GM21825 (cell line): Measurements from ENCODE around the gene MGMT.

Experiments
- ATAC-seq: cut with Tn5 transposase; IDR thresholded peaks from one replicate; pipeline ENCODE4 v1.9.1; 2021; ENCODE audit warnings: mild to moderate bottlenecking, moderate library complexity; ENCODE audit not compliant: unreplicated experiment

MGMT gene

GRCh38 chr10:129725482-129725881, 258.4 kb downstream of the MGMT start:
- no peak for ATAC-seq

DNA sequence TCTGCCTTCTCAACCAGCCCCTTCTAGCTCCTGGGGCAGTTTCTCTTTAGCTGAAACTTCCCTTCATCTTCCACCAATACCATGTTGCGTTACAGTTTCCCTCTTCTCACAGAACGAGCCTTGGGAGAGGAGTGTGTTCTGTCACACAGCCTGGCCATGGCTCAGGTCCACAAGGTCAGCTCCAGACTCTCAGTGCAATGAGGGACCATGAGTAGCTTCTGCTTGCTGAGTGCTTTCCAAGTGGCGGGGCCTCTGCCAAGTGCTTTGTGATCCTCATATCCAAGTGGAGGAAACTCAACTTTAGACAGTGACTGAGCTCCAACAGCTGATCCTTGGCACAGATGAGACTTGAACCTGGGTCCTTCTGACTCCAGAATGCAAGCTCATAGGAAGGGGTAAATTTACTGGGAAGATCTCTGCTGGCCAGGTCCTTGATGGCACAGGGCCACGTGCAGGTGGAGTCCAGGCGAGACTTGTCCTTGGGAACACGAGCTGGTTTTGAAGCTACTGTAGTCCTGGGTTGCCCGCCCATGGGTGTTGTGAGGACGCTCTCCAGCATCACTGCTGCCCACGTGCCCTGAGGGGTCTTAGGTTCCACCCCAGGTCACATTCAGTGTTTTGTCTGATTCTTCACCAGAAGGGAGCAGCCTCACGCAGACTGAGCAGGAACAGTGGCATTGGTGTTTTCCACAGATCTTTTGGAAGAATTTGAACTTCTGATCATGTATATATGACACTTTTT, 259.0 kb downstream of the MGMT start:
- no peak for ATAC-seq

- no peak for ATAC-seq
These were observed 260.0 kb downstream of the MGMT start for GRCh38 chr10:129727071-129727470.

DNA sequence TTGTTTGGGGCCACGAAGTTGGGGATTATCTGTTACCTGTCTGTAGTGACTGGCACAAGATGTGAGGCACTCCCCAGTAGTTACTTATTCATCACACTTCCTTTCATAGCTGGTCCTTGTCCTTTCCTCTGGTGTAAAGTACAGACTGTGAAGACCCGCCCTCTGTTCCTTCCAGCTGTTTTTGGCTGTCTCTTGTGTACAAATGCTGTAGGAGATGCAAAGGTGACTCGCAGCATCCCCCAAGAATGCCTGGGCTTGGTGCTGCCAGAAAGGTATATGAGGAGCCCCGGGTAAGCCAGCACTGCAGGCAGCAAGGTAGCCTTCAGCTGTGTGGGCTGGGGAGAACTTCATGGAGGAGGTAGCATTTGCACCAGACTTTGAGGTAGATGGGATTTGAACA, 260.5 kb downstream of the MGMT start:
- no peak for ATAC-seq

- ATAC-seq: no peak
These were observed 261.3 kb downstream of the MGMT start for GRCh38 chr10:129728246-129728820.

GRCh38 chr10:129728905-129729795, 262.1 kb downstream of the MGMT start:
- no peak for ATAC-seq

GRCh38 chr10:129730272-129730992, 263.4 kb downstream of the MGMT start:
- ATAC-seq: no peak

GRCh38 chr10:129730993-129731325, 263.9 kb downstream of the MGMT start:
- ATAC-seq: no peak

DNA sequence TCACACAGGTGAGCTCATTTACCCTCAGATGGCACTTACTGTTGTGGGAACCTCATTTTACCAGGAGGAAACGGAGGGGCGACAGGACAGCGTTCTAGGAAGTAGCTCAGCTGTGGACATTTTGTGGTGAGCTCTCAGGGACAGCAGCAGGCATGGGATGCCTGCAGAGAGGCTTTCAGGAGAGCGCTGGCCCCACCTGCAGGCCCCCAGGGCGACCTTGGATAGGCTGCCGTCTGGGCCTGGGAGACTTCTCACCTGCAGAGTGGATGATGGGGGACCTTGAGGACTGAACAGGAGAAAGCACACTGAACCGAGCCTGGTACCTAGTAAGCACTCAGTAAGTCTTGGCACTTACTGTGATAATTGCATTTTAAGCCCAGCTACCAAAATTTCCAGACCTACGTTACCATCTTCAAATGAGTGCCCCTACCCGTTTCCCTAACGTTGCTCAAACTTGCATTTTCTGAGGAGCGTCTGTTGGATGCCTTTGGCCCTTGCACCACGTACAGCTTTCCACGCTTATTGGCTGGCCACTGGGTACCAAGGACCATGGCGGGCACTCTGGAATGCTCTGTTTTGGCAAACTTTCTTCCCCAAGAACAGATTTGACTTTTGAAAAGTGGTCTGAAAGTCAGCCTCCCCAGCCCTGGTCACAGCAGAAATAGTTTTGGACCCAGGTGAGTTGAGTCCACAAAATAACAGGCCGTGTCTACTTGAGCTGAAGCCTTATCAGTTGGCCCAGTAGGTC, 273.7 kb downstream of the MGMT start:
- ATAC-seq: no peak

DNA sequence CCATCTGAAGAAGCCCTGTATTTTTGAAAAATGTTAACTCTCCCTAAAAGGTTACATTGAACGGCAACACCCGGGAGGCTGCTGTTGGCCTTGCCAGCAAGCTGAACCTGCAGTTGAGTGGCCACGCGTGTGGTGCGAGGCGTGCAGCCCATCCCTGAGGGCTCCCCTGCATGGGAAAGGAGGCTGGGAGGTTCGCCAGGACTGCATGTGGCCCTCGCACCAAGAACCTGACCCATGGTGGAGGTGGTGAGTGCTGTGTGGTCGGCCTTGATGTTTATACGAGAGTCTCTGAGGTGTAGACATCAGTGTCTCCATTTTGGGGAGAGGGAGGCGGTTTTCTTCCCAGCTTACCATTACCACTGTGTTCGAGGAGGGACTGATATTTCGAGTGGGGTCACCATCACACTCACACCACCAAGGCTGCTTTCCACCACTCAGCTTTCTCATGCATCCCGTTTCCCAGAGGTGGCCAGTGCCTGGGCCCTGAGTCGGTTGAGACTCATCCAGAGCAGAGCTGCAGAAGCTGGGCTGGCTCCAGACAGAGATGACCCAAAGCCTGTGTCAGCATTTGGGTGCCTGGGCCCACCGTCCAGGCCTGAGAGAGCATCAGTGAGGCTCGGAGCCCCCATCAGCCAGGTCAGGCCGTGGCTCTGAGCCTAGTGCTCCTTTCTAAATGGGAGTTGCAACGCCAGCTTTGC, 274.4 kb downstream of the MGMT start:
- ATAC-seq: no peak

- no peak for ATAC-seq
These were observed 275.1 kb downstream of the MGMT start for GRCh38 chr10:129741978-129742741.

DNA sequence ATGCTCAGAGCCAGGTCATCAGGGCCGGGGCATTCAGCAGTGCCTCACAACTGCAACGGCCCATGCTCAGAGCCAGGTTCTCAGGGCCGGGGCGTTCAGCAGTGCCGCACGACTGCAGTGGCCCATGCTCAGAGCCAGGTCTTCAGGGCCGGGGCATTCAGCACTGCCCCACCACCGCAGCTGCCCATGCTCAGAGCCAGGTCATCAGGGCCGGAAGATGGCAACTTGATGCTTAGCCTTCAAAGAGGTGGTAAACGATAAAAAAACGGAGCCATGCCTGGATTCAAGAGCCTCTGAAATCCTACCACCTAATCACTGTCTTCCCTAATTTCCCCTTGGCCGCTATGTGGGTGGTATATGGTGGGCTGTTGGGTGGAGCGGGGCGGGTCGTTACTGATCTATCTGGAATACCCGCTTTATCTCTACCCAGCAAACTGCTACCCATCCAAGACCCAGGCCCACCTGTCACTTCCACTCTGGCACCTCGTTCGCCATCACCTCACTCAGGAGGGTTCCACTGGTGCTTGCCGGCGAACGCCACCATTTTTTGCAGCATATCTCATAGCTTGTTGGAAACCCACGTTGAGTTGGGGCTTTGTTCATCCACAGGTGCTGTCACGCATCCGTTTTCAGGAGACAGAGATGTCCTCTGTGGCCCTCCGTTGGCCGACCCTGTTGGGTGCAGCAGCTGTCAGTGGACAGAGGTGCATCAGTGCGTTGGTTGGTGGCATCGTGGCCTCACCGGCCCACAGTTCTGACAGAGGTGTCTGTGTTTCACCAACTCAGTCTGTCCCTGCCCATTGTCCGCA, 275.9 kb downstream of the MGMT start:
- ATAC-seq: no peak

- no peak for ATAC-seq
These were observed 276.7 kb downstream of the MGMT start for GRCh38 chr10:129743738-129744133.

GRCh38 chr10:129744134-129745111, 277.4 kb downstream of the MGMT start:
- no peak for ATAC-seq

- ATAC-seq: no peak
These were observed 278.2 kb downstream of the MGMT start for GRCh38 chr10:129745186-129745750.

- ATAC-seq: no peak
These were observed 287.4 kb downstream of the MGMT start for GRCh38 chr10:129754211-129755050.
